Upper lobe of left lung (tissue), 4 donors: ENCODE measurements around the gene MGAT5B.

Experiments
- CTCF ChIP-seq, 6 experiments: fragments of 450-650 bp in 4 of 6; fragments of 200-600 bp in 2 of 6; sonication (generic) in 2 of 6; IDR thresholded peaks; one replicate each; pipeline ENCODE4 v1.5.1; 2016 to 2019; ENCODE audit warnings: antibody characterized with exemption in 6 of 6
- EP300 ChIP-seq, 4 donors: sonication (generic); formaldehyde crosslinking; IDR thresholded peaks; one replicate each; pipeline ENCODE4 v1.5.1; 2017; ENCODE audit warnings: antibody characterized with exemption in 4 of 4, control low read depth in 2 of 4
- POLR2A ChIP-seq, 4 donors: fragments of 450-650 bp; IDR thresholded peaks; one replicate each; pipeline ENCODE4 v1.5.1; 2016 to 2017; ENCODE audit warnings: antibody characterized with exemption in 4 of 4, mild to moderate bottlenecking in 2 of 4
- POLR2AphosphoS5 ChIP-seq, 2 donors: sonication (generic); formaldehyde crosslinking; IDR thresholded peaks; one replicate each; pipeline ENCODE4 v1.5.1; 2017; ENCODE audit warnings: antibody characterized with exemption in 2 of 2

GRCh38 chr17:76845541-76846017 is 22.6 kb upstream of the MGAT5B start:
- TF ChIP-seq CTCF (IDR thresholded peaks at IDR 0.05) (no peak), POLR2AphosphoS5 (IDR thresholded peaks at IDR 0.05) (no peak), EP300 (IDR thresholded peaks at IDR 0.05) (no peak), POLR2A (IDR thresholded peaks at IDR 0.05) (no peak)
